ENCODE measurements around the gene FRMPD4. TPM values are rescaled to one million over a fixed set of nuclear protein-coding genes. Genes with fewer than 3 reads are reported as not detected.

Gene FRMPD4
- total RNA-seq, result not detected
- not detected for polyA plus RNA-seq (2013, experiment 1 of 2)
- 0.01 TPM for polyA plus RNA-seq (2013, experiment 2 of 2)
- total RNA-seq, result 0 to 0.23 (median 0) reads per million in 172 experiments

DNA sequence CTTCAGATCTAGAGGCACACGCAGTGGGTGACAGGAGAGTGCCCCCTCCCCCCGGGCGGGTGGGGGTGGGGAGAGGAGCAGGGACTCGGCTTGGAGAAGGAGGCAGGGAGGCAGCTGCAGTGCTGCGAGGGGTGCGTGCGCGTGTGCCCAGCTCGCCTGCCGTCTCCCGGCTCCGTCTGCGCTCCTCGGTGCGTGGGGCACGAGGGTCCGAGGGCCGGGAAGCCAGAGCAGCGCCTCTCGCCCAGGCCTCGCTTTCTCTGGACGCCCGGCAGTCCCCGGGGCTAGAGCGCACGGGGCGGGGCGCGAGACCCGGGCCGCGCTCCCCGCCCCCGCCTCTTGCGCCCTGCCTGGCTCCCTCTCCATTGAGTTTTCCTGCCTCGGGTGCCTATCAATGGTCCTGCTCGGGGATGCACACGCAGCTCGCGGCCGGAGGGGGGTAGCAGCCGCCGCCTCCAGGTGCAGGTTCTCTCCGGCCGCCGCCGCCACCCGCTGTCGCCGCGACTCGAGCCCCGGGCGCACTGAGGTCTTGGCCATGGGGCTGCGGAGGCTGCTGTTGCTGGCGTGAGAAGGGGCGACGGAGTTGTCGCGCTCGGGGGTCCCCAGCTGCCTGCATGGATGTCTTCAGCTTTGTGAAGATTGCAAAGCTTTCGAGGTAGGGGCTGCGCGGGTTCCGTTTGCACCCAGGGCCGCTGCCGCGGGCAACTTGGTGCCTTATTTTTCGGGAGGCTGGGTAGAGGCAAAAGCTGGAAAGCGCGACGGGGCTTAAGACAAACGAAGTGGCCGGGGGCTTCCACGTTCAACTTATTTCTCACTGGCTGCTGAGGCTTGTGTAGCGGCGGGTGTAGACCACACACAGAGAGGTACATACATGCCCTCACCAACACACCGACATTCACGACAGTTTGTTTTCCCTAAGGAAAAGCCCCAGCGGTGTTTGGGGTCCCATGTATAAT is at the start of gene FRMPD4:
Gene FRMPD4 (plus strand): TSS at position 113 of the 953 bp plus-strand sequence. CDS start 499 bp downstream, at position 612.
- TF ChIP-seq, protein P1, sequence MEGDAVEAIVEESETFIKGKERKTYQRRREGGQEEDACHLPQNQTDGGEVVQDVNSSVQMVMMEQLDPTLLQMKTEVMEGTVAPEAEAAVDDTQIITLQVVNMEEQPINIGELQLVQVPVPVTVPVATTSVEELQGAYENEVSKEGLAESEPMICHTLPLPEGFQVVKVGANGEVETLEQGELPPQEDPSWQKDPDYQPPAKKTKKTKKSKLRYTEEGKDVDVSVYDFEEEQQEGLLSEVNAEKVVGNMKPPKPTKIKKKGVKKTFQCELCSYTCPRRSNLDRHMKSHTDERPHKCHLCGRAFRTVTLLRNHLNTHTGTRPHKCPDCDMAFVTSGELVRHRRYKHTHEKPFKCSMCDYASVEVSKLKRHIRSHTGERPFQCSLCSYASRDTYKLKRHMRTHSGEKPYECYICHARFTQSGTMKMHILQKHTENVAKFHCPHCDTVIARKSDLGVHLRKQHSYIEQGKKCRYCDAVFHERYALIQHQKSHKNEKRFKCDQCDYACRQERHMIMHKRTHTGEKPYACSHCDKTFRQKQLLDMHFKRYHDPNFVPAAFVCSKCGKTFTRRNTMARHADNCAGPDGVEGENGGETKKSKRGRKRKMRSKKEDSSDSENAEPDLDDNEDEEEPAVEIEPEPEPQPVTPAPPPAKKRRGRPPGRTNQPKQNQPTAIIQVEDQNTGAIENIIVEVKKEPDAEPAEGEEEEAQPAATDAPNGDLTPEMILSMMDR (IDR thresholded peaks at IDR 0.05), result no peak
- Histone ChIP-seq H3K36me3 (ENCODE audit: insufficient read depth, low read length) (no peaks in the 10 kb centered on the region), H3K27ac (ENCODE audit: low read depth in 1 of 2, low read length in 2 of 2) (no peak within 1 kb of the TSS), H3K4me3 (ENCODE audit: low read length) (no peak within 1 kb of the TSS), H3K9me3 (ENCODE audit: control insufficient read depth in 1 of 2, insufficient read depth in 1 of 2, low read length in 2 of 2) (no peaks in the 10 kb centered on the region), H3K27me3 (ENCODE audit: control insufficient read depth in 1 of 2, insufficient read depth in 2 of 2, low read length in 2 of 2) (peaks cover 7 to 11% of the 10 kb centered on the region in 2 experiments), H3K4me1 (ENCODE audit: insufficient read depth, low read length) (no peaks in the 10 kb centered on the region)
- Mint-ChIP-seq H3K9me3 (no peaks in the 10 kb centered on the region), H3K4me3 (no peak within 1 kb of the TSS), H3K27ac (no peak within 1 kb of the TSS), H3K4me1 (ENCODE audit: low read depth) (no peaks in the 10 kb centered on the region), H3K36me3 (ENCODE audit: low read depth) (no peaks in the 10 kb centered on the region), H3K27me3 (peaks cover 24% of the 10 kb centered on the region)
- DNase-seq (no peak), ATAC-seq (ENCODE audit: poor library complexity) (no peak)
- intact Hi-C loops (cut with DNase I, micrococcal nuclease), result no loop called here
- POLR2A ChIA-PET, result no interaction called here
- CTCF ChIA-PET, result no interaction called here

DNA sequence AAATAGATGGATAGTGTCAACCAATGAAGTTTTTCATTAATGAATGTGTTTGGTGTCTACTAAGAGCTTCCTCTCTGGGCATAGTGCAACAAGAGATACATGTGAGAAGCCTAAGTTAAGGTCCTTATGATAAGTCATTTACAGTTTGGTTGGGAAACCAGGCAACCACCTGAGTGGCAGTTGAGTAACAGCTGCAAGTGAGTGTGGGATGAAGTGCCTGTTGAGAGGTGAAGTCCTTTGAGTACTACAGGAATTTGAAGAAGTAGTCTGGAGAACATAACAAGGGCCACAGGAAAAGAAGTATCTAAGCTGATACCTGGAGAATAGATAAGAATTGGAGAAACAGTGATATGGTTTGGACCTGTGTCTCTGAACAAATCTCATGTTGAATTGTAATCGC is 48.5 kb upstream of the FRMPD4 start:
- H3K4me3 Mint-ChIP-seq, result no peak overlapping the region
- no peaks in the 10 kb centered on the region for H3K9me3 ChIP-seq (ENCODE audit: control insufficient read depth in 1 of 2, insufficient read depth in 1 of 2, low read length in 2 of 2)
- ATAC-seq (ENCODE audit: poor library complexity) (no peak), DNase-seq (no peak)
- H3K36me3 ChIP-seq (ENCODE audit: insufficient read depth, low read length), result no peaks in the 10 kb centered on the region
- no peak overlapping the region for H3K27ac ChIP-seq (ENCODE audit: low read depth in 1 of 2, low read length in 2 of 2)
- no peaks in the 10 kb centered on the region for H3K36me3 Mint-ChIP-seq (ENCODE audit: low read depth)
- no peaks in the 10 kb centered on the region for H3K4me1 Mint-ChIP-seq (ENCODE audit: low read depth)
- no peak overlapping the region for H3K27ac Mint-ChIP-seq
- intact Hi-C loops (cut with DNase I, micrococcal nuclease), result no loop called here
- TF ChIP-seq, protein P1 (IDR thresholded peaks at IDR 0.05), result no peak
- CTCF ChIA-PET, result interaction anchor here (0.6 kb wide), 1 partner anchor 717 kb away, joined by 3 read pairs; no protein-coding TSS in a partner anchor
- no peaks in the 10 kb centered on the region for H3K27me3 ChIP-seq (ENCODE audit: control insufficient read depth in 1 of 2, insufficient read depth in 2 of 2, low read length in 2 of 2)
- no peaks in the 10 kb centered on the region for H3K4me1 ChIP-seq (ENCODE audit: insufficient read depth, low read length)
- H3K9me3 Mint-ChIP-seq, result no peaks in the 10 kb centered on the region
- no peaks in the 10 kb centered on the region for H3K27me3 Mint-ChIP-seq
- POLR2A ChIA-PET, result no interaction called here
- H3K4me3 ChIP-seq (ENCODE audit: low read length), result no peak overlapping the region

DNA sequence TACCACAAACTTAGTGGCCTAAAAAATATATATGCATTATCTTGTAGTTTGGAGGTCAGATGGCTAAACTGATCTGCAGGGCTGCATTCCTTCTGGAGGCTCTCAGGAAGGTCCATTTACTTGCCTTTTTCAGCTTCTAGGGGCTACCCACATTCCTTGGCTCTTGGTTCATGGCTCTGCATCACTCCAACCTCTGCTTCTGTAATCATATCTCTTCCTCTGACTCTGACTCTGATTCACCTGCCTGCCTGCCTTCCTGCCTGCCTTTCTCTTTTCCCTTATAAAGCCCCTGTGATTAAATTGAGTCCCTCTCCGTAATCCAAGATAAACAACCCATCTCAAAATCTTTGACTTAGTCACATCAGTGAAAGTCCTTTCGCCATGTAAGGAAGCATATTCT is 25.0 kb upstream of the FRMPD4 start:
- no peak for DNase-seq
- TF ChIP-seq, protein P1 (IDR thresholded peaks at IDR 0.05), result no peak
- no peaks in the 10 kb centered on the region for H3K36me3 Mint-ChIP-seq (ENCODE audit: low read depth)
- H3K9me3 Mint-ChIP-seq, result no peaks in the 10 kb centered on the region
- no peaks in the 10 kb centered on the region for H3K36me3 ChIP-seq (ENCODE audit: insufficient read depth, low read length)
- no peak overlapping the region for H3K27ac Mint-ChIP-seq
- no peaks in the 10 kb centered on the region for H3K27me3 Mint-ChIP-seq
- no peaks in the 10 kb centered on the region for H3K9me3 ChIP-seq (ENCODE audit: control insufficient read depth in 1 of 2, insufficient read depth in 1 of 2, low read length in 2 of 2)
- H3K4me3 ChIP-seq (ENCODE audit: low read length), result no peak overlapping the region
- intact Hi-C loops (cut with DNase I, micrococcal nuclease), result no loop called here
- no peak for ATAC-seq (ENCODE audit: poor library complexity)
- no peaks in the 10 kb centered on the region for H3K27me3 ChIP-seq (ENCODE audit: control insufficient read depth in 1 of 2, insufficient read depth in 2 of 2, low read length in 2 of 2)
- ChIA-PET POLR2A (no interaction called here), CTCF (no interaction called here)
- no peaks in the 10 kb centered on the region for H3K4me1 ChIP-seq (ENCODE audit: insufficient read depth, low read length)
- H3K4me1 Mint-ChIP-seq (ENCODE audit: low read depth), result no peaks in the 10 kb centered on the region
- H3K27ac ChIP-seq (ENCODE audit: low read depth in 1 of 2, low read length in 2 of 2), result no peak overlapping the region
- no peak overlapping the region for H3K4me3 Mint-ChIP-seq
